ENCODE data around the gene NBEA.

NBEA gene

DNA sequence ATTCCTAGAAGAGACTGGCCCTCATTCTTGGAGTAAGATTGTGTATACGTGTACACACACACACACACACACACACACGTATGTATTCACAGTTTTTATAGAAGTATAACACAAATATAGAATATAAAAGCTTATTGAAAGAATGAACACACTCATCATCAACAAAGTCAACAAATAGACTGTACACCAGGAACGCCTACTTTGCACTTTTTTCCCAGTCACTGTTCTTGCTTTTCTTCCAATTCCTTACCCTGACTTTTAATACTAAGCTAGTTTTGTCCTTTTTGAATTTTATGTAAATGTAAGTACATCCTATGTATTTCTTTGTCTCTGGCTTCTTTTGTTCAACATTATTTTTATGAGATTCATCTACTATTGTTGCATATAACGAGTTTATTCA is 269.9 kb downstream of the NBEA start:
- no peak for TF ChIP-seq CTCF (conservative IDR thresholded peaks at IDR 0.05; ENCODE audit: low read length)
- no peak for DNase-seq (ENCODE audit: low read depth)
- H3K4me3 ChIP-seq (ENCODE audit: low read length): no peak overlapping the region

DNA sequence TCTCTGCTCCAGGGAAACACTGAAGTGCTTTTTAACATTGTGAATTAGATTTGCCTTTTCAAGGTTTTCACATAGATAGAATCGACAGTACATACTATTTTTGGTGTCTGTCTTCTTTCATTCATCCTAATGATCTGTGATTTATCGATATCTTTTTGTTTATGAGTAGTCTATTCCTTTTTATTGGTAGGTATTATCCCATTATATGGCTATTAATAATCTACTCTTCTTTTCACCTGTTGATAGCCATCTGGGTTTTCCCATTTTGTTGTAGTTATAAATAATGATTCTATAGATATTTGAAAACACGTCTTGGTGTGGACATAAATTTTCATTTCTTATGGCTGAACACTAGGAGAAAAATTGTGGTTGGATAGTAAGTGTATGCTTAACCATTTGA is 271.8 kb downstream of the NBEA start:
- DNase-seq (ENCODE audit: low read depth): no peak
- TF ChIP-seq CTCF (conservative IDR thresholded peaks at IDR 0.05; ENCODE audit: low read length): no peak
- no peak overlapping the region for H3K4me3 ChIP-seq (ENCODE audit: low read length)

GRCh38 chr13:35216131-35216530 is 274.1 kb downstream of the NBEA start:
- no peak for TF ChIP-seq CTCF (conservative IDR thresholded peaks at IDR 0.05; ENCODE audit: low read length)
- no peak for DNase-seq (ENCODE audit: low read depth)
- H3K4me3 ChIP-seq (ENCODE audit: low read length): no peak overlapping the region

DNA sequence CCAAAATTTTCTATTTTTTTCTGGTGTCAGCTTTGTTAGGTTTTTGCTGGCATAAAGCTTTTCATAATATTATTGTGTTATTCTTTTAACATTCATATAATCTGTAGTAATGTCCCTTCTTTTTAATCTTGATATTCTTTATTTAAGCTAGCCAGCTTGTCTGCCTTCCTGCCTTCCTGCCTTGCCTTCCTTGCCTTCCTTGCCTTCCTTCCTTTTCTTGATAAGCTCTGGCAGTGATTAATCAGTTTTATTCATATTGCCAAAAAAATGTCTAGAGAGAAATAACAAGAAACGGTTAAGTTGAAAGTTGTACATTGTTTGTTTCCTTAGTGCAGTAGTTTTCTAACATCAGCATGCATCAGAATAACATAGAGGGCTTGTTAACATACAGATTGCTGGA is 277.0 kb downstream of the NBEA start:
- H3K4me3 ChIP-seq (ENCODE audit: low read length): no peak overlapping the region
- DNase-seq (ENCODE audit: low read depth): no peak
- no peak for TF ChIP-seq CTCF (conservative IDR thresholded peaks at IDR 0.05; ENCODE audit: low read length)

DNA sequence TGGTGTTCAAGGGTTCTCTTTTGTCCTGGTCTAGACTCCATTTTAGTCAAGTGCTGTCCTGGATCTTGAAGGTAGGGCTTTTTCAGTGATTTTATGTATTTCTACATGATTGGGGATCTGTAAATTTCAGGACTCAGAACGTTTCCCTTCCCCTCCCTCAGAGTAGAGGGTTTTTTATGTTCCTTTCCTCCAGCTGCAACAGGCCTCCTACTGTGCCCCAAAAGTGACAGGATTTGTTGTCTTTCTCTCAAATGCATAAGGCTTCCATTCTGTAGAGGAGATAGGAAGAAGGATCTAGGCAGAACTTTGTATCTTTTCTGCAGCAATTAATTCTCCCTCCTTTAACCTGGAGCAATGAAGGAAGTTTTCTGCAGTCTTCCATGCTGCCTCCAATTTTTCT is 283.1 kb downstream of the NBEA start:
- no peak overlapping the region for H3K4me3 ChIP-seq (ENCODE audit: low read length)
- no peak for DNase-seq (ENCODE audit: low read depth)
- no peak for TF ChIP-seq CTCF (conservative IDR thresholded peaks at IDR 0.05; ENCODE audit: low read length)

DNA sequence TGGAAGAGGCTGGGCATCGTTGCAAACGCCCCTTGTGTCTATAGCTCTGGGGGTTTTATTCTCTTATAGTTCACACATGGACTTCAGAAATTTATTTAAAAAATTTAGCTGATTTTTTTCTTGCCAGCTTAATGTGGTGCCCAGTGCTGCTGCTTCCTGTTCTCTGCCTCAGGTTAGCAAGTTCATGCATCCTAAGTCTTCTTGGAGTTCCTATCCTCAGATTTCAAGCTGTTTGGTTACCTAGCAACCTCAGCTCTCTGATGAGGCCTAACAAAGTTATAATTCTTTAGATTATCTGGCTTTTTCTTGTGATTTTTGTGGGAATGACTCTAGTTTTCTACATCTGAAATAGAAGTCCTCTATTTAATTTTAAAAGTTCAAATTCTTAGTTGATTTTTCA is 283.5 kb downstream of the NBEA start:
- no peak for TF ChIP-seq CTCF (conservative IDR thresholded peaks at IDR 0.05; ENCODE audit: low read length)
- no peak overlapping the region for H3K4me3 ChIP-seq (ENCODE audit: low read length)
- DNase-seq (ENCODE audit: low read depth): no peak

DNA sequence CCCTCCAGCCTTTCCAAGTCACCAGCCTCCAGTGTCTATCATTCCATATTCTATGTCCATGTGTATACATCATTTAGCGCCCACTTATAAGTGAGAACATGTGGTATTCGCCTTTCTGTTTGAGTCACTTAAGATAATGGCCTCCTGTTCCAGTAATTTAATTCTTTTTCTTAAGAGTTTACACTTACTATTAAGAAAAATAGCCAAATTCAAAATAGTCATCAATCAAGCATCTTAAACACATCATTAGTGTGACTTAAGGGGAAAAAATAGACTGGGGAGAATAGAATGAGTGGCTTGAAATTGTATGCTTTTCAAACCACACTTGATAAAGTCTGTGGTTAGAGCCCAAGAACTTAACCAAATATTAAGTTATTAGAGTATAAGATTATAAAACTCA is 286.5 kb downstream of the NBEA start:
- no peak for TF ChIP-seq CTCF (conservative IDR thresholded peaks at IDR 0.05; ENCODE audit: low read length)
- no peak overlapping the region for H3K4me3 ChIP-seq (ENCODE audit: low read length)
- no peak for DNase-seq (ENCODE audit: low read depth)
